HL-60 (cell line): Measurements from ENCODE around the gene CSMD2.

Source experiments
- DNase-seq, 2 experiments: peaks; one replicate each; pipeline ENCODE4 v3.0.0-alpha.2; 2010 to 2020; ENCODE audit warnings: low read depth in 1 of 2, low spot score in 1 of 2
- H3K27ac ChIP-seq: fragments of 250-450 bp; sonication (Bioruptor Pico); replicated peaks from 2 replicates; pipeline ENCODE4 v1.5.1; 2020; ENCODE audit warnings: mild to moderate bottlenecking, moderate library complexity
- H3K27me3 ChIP-seq: fragments of 250-450 bp; sonication (Bioruptor Pico); 2 replicates; pipeline ENCODE4 v1.5.1; 2021; ENCODE audit warnings: mild to moderate bottlenecking, moderate library complexity; ENCODE audit not compliant: insufficient read depth, poor library complexity, severe bottlenecking
- H3K4me3 ChIP-seq: replicated peaks from 2 replicates; pipeline ENCODE4 v1.5.1; 2011; ENCODE audit warnings: mild to moderate bottlenecking, control low read depth, low read length; ENCODE audit not compliant: insufficient read depth
- GABPA ChIP-seq: IDR thresholded peaks from 2 replicates; pipeline ENCODE4 v1.6.1; 2012; ENCODE audit warnings: low read depth
- POLR2AphosphoS5 ChIP-seq: IDR thresholded peaks from 2 replicates; pipeline ENCODE4 v1.6.1; 2012; ENCODE audit warnings: low read depth
- SPI1 ChIP-seq: IDR thresholded peaks from 2 replicates; pipeline ENCODE4 v1.6.1; 2012; ENCODE audit warnings: low read depth, mild to moderate bottlenecking, borderline replicate concordance
- TF ChIP-seq, protein P1 (sequence below): IDR thresholded peaks from one replicate; pipeline ENCODE4 v1.5.1; 2011; ENCODE audit warnings: low read length, control low read depth, inconsistent platforms; ENCODE audit not compliant: insufficient read depth
- TF ChIP-seq, protein P2 (sequence below): IDR thresholded peaks from 2 replicates; pipeline ENCODE4 v1.6.1; 2012; ENCODE audit warnings: low read depth; ENCODE audit not compliant: insufficient replicate concordance

Gene CSMD2

DNA sequence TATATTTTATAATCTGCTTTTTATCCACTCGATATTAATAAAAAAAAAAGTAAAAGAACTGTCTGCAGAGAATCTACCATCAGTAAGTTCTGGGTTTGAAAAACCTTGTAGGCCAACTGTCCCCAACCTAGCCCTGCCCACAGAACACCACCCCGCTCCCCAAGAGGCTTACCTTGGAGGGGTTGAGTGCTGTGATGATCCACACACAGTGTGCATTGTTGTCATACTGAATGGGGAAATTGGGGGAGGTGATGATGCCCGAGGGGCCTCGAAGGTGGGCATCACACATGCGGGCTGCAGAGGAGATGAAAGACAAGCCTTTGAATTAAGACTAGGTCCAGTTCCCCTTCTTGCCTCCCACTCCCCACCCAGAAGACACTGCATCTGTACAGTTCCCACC lies 354.5 kb downstream of the CSMD2 start:
- peaks cover 2% of the 10 kb centered on the region for H3K27me3 ChIP-seq

DNA sequence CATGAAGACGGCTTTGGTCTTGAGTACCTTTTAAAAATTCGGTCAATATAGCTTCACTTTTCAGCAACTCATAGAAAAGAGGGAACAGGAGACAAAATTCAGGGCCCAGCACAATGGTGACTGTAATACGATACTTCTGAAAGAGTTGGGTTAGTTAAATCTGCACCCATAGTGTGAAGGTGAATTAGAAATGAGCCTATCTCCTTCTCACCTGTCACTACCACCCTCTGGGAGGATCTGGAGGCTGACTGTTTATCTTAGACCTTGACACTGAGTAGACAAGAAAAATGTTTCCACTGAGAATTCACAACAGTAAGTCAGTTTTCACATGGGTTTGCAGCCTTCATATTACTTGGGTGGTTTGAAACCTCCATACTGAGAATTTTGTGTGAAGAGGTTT lies 359.0 kb downstream of the CSMD2 start:
- Histone ChIP-seq H3K4me3 (no peak overlapping the region), H3K27ac (no peak overlapping the region), H3K27me3 (no peaks in the 10 kb centered on the region)
- TF ChIP-seq GABPA (no peak), POLR2AphosphoS5 (no peak), SPI1 (no peak)
- TF ChIP-seq, protein P1, sequence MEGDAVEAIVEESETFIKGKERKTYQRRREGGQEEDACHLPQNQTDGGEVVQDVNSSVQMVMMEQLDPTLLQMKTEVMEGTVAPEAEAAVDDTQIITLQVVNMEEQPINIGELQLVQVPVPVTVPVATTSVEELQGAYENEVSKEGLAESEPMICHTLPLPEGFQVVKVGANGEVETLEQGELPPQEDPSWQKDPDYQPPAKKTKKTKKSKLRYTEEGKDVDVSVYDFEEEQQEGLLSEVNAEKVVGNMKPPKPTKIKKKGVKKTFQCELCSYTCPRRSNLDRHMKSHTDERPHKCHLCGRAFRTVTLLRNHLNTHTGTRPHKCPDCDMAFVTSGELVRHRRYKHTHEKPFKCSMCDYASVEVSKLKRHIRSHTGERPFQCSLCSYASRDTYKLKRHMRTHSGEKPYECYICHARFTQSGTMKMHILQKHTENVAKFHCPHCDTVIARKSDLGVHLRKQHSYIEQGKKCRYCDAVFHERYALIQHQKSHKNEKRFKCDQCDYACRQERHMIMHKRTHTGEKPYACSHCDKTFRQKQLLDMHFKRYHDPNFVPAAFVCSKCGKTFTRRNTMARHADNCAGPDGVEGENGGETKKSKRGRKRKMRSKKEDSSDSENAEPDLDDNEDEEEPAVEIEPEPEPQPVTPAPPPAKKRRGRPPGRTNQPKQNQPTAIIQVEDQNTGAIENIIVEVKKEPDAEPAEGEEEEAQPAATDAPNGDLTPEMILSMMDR = no peak
- TF ChIP-seq, protein P2, sequence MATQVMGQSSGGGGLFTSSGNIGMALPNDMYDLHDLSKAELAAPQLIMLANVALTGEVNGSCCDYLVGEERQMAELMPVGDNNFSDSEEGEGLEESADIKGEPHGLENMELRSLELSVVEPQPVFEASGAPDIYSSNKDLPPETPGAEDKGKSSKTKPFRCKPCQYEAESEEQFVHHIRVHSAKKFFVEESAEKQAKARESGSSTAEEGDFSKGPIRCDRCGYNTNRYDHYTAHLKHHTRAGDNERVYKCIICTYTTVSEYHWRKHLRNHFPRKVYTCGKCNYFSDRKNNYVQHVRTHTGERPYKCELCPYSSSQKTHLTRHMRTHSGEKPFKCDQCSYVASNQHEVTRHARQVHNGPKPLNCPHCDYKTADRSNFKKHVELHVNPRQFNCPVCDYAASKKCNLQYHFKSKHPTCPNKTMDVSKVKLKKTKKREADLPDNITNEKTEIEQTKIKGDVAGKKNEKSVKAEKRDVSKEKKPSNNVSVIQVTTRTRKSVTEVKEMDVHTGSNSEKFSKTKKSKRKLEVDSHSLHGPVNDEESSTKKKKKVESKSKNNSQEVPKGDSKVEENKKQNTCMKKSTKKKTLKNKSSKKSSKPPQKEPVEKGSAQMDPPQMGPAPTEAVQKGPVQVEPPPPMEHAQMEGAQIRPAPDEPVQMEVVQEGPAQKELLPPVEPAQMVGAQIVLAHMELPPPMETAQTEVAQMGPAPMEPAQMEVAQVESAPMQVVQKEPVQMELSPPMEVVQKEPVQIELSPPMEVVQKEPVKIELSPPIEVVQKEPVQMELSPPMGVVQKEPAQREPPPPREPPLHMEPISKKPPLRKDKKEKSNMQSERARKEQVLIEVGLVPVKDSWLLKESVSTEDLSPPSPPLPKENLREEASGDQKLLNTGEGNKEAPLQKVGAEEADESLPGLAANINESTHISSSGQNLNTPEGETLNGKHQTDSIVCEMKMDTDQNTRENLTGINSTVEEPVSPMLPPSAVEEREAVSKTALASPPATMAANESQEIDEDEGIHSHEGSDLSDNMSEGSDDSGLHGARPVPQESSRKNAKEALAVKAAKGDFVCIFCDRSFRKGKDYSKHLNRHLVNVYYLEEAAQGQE = no peak
- DNase-seq = no peak

More for the DNA sequence above, 354.5 kb downstream of the CSMD2 start:
- DNase-seq = no peak
- TF ChIP-seq, protein P1 = no peak
- TF ChIP-seq SPI1 (no peak), GABPA (no peak), POLR2AphosphoS5 (no peak)
- TF ChIP-seq, protein P2 = no peak
- H3K4me3 ChIP-seq = no peak overlapping the region
- H3K27ac ChIP-seq = no peak overlapping the region

DNA sequence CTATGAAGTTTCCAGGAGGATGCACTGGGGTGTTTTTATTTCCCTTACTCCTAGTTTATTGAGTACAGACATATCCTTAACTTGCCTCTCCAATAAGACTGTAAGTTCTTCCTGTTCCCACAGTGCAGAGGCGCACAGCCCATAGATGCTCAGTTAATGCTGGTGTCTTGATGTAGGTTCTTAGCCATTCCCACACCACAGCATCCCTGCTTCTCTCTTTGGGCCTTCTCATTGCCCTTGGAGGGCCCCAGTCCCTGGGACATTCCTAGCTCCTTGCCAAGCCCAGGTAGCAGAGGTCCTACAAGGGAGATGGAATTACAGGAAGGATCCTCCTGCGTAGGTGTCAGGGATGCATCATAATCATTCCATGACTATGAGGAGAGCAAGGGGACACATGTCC lies 362.8 kb downstream of the CSMD2 start:
- no peaks in the 10 kb centered on the region for H3K27me3 ChIP-seq
- H3K4me3 ChIP-seq = no peak overlapping the region
- DNase-seq = no peak
- TF ChIP-seq, protein P2 = no peak
- no peak for TF ChIP-seq GABPA
- no peak for TF ChIP-seq POLR2AphosphoS5
- TF ChIP-seq, protein P1 = no peak
- no peak for TF ChIP-seq SPI1
- no peak overlapping the region for H3K27ac ChIP-seq
